ENCODE data around the gene SLC32A1. TPM values are rescaled to one million over a fixed set of nuclear protein-coding genes. Genes with fewer than 3 reads are reported as not detected.

SLC32A1 gene
- total RNA-seq, 2 experiments from 2014 or later = not detected

GRCh38 chr20:38751360-38751976 is 27.2 kb downstream of the SLC32A1 start:
- Mint-ChIP-seq H3K27ac (no peak overlapping the region), H3K27me3 (no peaks in the 10 kb centered on the region), H3K36me3 (ENCODE audit: low read depth) (peaks cover 63% of the 10 kb centered on the region), H3K4me1 (ENCODE audit: low read depth) (peaks cover 27% of the 10 kb centered on the region), H3K9me3 (no peaks in the 10 kb centered on the region), H3K4me3 (peak overlapping the region; percentile 78)
- TF ChIP-seq, protein P1, sequence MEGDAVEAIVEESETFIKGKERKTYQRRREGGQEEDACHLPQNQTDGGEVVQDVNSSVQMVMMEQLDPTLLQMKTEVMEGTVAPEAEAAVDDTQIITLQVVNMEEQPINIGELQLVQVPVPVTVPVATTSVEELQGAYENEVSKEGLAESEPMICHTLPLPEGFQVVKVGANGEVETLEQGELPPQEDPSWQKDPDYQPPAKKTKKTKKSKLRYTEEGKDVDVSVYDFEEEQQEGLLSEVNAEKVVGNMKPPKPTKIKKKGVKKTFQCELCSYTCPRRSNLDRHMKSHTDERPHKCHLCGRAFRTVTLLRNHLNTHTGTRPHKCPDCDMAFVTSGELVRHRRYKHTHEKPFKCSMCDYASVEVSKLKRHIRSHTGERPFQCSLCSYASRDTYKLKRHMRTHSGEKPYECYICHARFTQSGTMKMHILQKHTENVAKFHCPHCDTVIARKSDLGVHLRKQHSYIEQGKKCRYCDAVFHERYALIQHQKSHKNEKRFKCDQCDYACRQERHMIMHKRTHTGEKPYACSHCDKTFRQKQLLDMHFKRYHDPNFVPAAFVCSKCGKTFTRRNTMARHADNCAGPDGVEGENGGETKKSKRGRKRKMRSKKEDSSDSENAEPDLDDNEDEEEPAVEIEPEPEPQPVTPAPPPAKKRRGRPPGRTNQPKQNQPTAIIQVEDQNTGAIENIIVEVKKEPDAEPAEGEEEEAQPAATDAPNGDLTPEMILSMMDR (IDR thresholded peaks at IDR 0.05) = peak; percentile 74
- Histone ChIP-seq H3K9me3 (ENCODE audit: control insufficient read depth in 1 of 2, insufficient read depth in 1 of 2, low read length in 2 of 2) (no peaks in the 10 kb centered on the region), H3K4me3 (ENCODE audit: low read length) (no peak overlapping the region), H3K36me3 (ENCODE audit: insufficient read depth, low read length) (peaks cover 34% of the 10 kb centered on the region), H3K4me1 (ENCODE audit: insufficient read depth, low read length) (peaks cover 16% of the 10 kb centered on the region), H3K27me3 (ENCODE audit: control insufficient read depth in 1 of 2, insufficient read depth in 2 of 2, low read length in 2 of 2) (no peaks in the 10 kb centered on the region), H3K27ac (ENCODE audit: low read depth in 1 of 2, low read length in 2 of 2) (no peak overlapping the region)
- ChIA-PET CTCF (interaction anchor here (0.6 to 2.2 kb wide), 5 partner anchors 25 to 118 kb away, joined by 3 to 5 read pairs (median 4); partner anchors contain the start of gene PPP1R16B), POLR2A (interaction anchor here (0.8 kb wide), 1 partner anchor 53 kb away, joined by 3 read pairs; the partner anchor contains the start of gene PPP1R16B)
- peak in 5 of 14 experiments; percentile 28 to 72 (median 53) for DNase-seq
- intact Hi-C loops (cut with DNase I, micrococcal nuclease) = loop anchor here (1.0 to 10.0 kb wide), 4 partner anchors 105 to 143 kb away; no protein-coding TSS in a partner anchor
- ATAC-seq (ENCODE audit: poor library complexity) = no peak

DNA sequence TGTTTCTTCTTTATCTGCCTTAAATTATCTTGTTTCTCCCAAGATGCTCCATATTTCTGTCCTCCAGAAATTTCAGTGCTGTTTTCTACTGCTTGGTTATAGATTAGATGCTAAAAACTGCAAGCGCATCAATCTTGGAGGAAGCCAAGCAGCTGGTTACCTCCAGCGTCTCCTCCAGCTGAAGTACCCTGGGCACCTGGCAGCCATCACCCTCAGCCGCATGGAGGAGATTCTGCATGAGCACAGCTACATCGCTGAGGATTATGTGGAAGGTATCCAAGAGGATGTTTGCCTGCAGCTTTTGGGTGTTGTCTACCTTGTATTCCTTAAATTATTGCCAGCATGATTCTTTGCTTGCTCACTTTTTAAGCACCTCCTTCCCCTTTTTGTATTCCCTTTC is 27.7 kb downstream of the SLC32A1 start:
- POLR2A ChIA-PET = no interaction called here
- no peak for ATAC-seq (ENCODE audit: poor library complexity)
- H3K36me3 ChIP-seq (ENCODE audit: insufficient read depth, low read length) = peaks cover 40% of the 10 kb centered on the region
- H3K27ac ChIP-seq (ENCODE audit: low read depth in 1 of 2, low read length in 2 of 2) = no peak overlapping the region
- H3K9me3 ChIP-seq (ENCODE audit: control insufficient read depth in 1 of 2, insufficient read depth in 1 of 2, low read length in 2 of 2) = no peaks in the 10 kb centered on the region
- H3K4me3 ChIP-seq (ENCODE audit: low read length) = no peak overlapping the region
- DNase-seq = no peak
- peaks cover 67% of the 10 kb centered on the region for H3K36me3 Mint-ChIP-seq (ENCODE audit: low read depth)
- TF ChIP-seq, protein P1 (IDR thresholded peaks at IDR 0.05) = no peak
- CTCF ChIA-PET = interaction anchor here (0.6 to 2.2 kb wide), 4 partner anchors 26 to 119 kb away, joined by 3 to 5 read pairs (median 4); partner anchors contain the start of gene PPP1R16B
- H3K4me3 Mint-ChIP-seq = no peak overlapping the region
- H3K27me3 ChIP-seq (ENCODE audit: control insufficient read depth in 1 of 2, insufficient read depth in 2 of 2, low read length in 2 of 2) = no peaks in the 10 kb centered on the region
- intact Hi-C loops (cut with DNase I, micrococcal nuclease) = loop anchor here (5.0 to 10.0 kb wide), 2 partner anchors 120 to 143 kb away; no protein-coding TSS in a partner anchor
- H3K27me3 Mint-ChIP-seq = no peaks in the 10 kb centered on the region
- no peak overlapping the region for H3K27ac Mint-ChIP-seq
- H3K4me1 ChIP-seq (ENCODE audit: insufficient read depth, low read length) = peaks cover 16% of the 10 kb centered on the region
- H3K4me1 Mint-ChIP-seq (ENCODE audit: low read depth) = peaks cover 27% of the 10 kb centered on the region
- H3K9me3 Mint-ChIP-seq = no peaks in the 10 kb centered on the region

DNA sequence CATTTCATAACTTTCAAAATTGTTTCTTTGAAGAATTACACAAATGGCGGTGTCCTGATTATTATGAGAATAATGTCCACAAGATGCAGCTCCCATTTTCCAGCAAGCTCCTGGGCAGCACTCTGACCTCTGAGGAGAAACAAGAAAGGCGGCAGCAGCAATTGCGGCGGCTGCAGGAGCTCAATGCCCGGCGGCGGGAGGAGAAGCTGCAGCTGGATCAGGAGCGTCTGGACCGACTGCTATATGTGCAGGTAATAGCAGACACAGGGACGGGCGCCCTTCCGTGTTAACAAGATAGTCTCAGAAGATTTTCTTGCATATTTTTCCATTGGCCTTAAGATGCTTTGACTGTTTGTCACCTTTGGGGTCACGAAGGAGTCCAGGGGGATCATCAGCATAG is 30.6 kb downstream of the SLC32A1 start:
- no peaks in the 10 kb centered on the region for H3K4me1 ChIP-seq (ENCODE audit: insufficient read depth, low read length)
- TF ChIP-seq, protein P1 (IDR thresholded peaks at IDR 0.05) = no peak
- H3K36me3 ChIP-seq (ENCODE audit: insufficient read depth, low read length) = peaks cover 67% of the 10 kb centered on the region
- intact Hi-C loops (cut with DNase I, micrococcal nuclease) = loop anchor here (5.0 to 10.0 kb wide), 2 partner anchors 123 to 140 kb away; no protein-coding TSS in a partner anchor
- no peak overlapping the region for H3K4me3 ChIP-seq (ENCODE audit: low read length)
- no peak for DNase-seq
- H3K27ac ChIP-seq (ENCODE audit: low read depth in 1 of 2, low read length in 2 of 2) = no peak overlapping the region
- no peaks in the 10 kb centered on the region for H3K9me3 ChIP-seq (ENCODE audit: control insufficient read depth in 1 of 2, insufficient read depth in 1 of 2, low read length in 2 of 2)
- ATAC-seq (ENCODE audit: poor library complexity) = no peak
- peaks cover 78% of the 10 kb centered on the region for H3K36me3 Mint-ChIP-seq (ENCODE audit: low read depth)
- no peak overlapping the region for H3K27ac Mint-ChIP-seq
- H3K9me3 Mint-ChIP-seq = no peaks in the 10 kb centered on the region
- H3K27me3 Mint-ChIP-seq = no peaks in the 10 kb centered on the region
- peaks cover 8% of the 10 kb centered on the region for H3K4me1 Mint-ChIP-seq (ENCODE audit: low read depth)
- no peaks in the 10 kb centered on the region for H3K27me3 ChIP-seq (ENCODE audit: control insufficient read depth in 1 of 2, insufficient read depth in 2 of 2, low read length in 2 of 2)
- CTCF ChIA-PET = no interaction called here
- H3K4me3 Mint-ChIP-seq = no peak overlapping the region
- POLR2A ChIA-PET = no interaction called here

Measured in CD4-positive, alpha-beta T cell (primary cell).